HepG2 (cell line): ENCODE data around the gene GTF2B. TPM values are rescaled to one million over a fixed set of nuclear protein-coding genes. Genes with fewer than 3 reads are reported as not detected.

Experiments used
- ARID4A ChIP-seq: sonication (generic); formaldehyde crosslinking; IDR thresholded peaks from 2 replicates; pipeline ENCODE4 v1.5.0; 2020; ENCODE audit warnings: mild to moderate bottlenecking, missing genetic modification reagents, borderline replicate concordance
- ATF4 ChIP-seq, 2 experiments: fragments of 450-650 bp in 1 of 2; sonication (generic) in 1 of 2; formaldehyde crosslinking; IDR thresholded peaks; 2 replicates each; pipeline versions ENCODE4 v1.5.0 to v1.8.0; 2020 to 2022; ENCODE audit warnings: mild to moderate bottlenecking in 1 of 2, missing genetic modification reagents in 1 of 2
- FOXC1 ChIP-seq: sonication (generic); formaldehyde crosslinking; IDR thresholded peaks from 2 replicates; pipeline ENCODE4 v1.8.0; 2022; ENCODE audit warnings: mild to moderate bottlenecking, missing genetic modification reagents, borderline replicate concordance
- GLMP ChIP-seq: sonication (generic); formaldehyde crosslinking; IDR thresholded peaks from 2 replicates; pipeline ENCODE4 v1.9.0; 2021; ENCODE audit warnings: missing genetic modification reagents, mild to moderate bottlenecking, borderline replicate concordance
- HMG20A ChIP-seq: IDR thresholded peaks from 2 replicates; pipeline ENCODE4 v1.6.1; 2016; ENCODE audit warnings: borderline replicate concordance
- RARA ChIP-seq: IDR thresholded peaks from 2 replicates; pipeline ENCODE4 v1.6.1; 2016; ENCODE audit warnings: missing genetic modification reagents, missing compliant biosample characterization
- SMAD1 ChIP-seq: sonication (generic); formaldehyde crosslinking; IDR thresholded peaks from 2 replicates; pipeline ENCODE4 v1.4.0; 2020; ENCODE audit warnings: missing genetic modification reagents, low read depth, mild to moderate bottlenecking, borderline replicate concordance
- SOX6 ChIP-seq, 2 experiments: fragments of 450-650 bp in 1 of 2; sonication (generic) in 1 of 2; formaldehyde crosslinking in 1 of 2; IDR thresholded peaks; 2 replicates each; pipeline versions ENCODE4 v1.4.0 to v1.6.1; 2017 to 2020; ENCODE audit warnings: antibody characterized with exemption in 1 of 2, mild to moderate bottlenecking in 1 of 2, missing genetic modification reagents in 1 of 2
- SRSF1 ChIP-seq: fragments of 200-400 bp; formaldehyde crosslinking; optimal IDR thresholded peaks from 2 replicates; pipeline ENCODE3; 2017; ENCODE audit warnings: mild to moderate bottlenecking, low read depth, low read length, moderate library complexity
- YEATS4 ChIP-seq: sonication (generic); formaldehyde crosslinking; IDR thresholded peaks from 2 replicates; pipeline ENCODE4 v1.4.0; 2020; ENCODE audit warnings: missing genetic modification reagents, borderline replicate concordance
- ZBTB21 ChIP-seq: sonication (generic); formaldehyde crosslinking; IDR thresholded peaks from 2 replicates; pipeline ENCODE4 v1.4.0; 2020; ENCODE audit warnings: missing genetic modification reagents
- ZNF256 ChIP-seq: sonication (generic); formaldehyde crosslinking; conservative IDR thresholded peaks from 2 replicates; pipeline ENCODE4 v1.4.0; 2020; ENCODE audit warnings: missing genetic modification reagents
- ZNF570 ChIP-seq: sonication (generic); formaldehyde crosslinking; IDR thresholded peaks from 2 replicates; pipeline ENCODE4 v1.4.0; 2020; ENCODE audit warnings: mild to moderate bottlenecking, missing genetic modification reagents, borderline replicate concordance
- ZNF609 ChIP-seq: sonication (generic); formaldehyde crosslinking; IDR thresholded peaks from 2 replicates; pipeline ENCODE4 v1.4.0; 2020; ENCODE audit warnings: mild to moderate bottlenecking, missing genetic modification reagents, borderline replicate concordance
- ZNF672 ChIP-seq: sonication (generic); formaldehyde crosslinking; IDR thresholded peaks from 2 replicates; pipeline ENCODE4 v1.8.1; 2022; ENCODE audit warnings: missing genetic modification reagents
- ZNF782 ChIP-seq: sonication (generic); formaldehyde crosslinking; IDR thresholded peaks from 2 replicates; pipeline ENCODE4 v1.4.0; 2020; ENCODE audit warnings: missing genetic modification reagents, mild to moderate bottlenecking, borderline replicate concordance
- polyA plus RNA-seq, 8 experiments: library from polyadenylated mRNA; depleted of rRNA in 3 of 8; stranded (reverse) in 7 of 8; unstranded in 1 of 8; fragments of >200 nt; fragmentation: Illumina TruSeq in 4 of 8; extraction: Trizol in 4 of 8; gene quantifications; 2 replicates each; pipeline versions ENCODE4 v1.2.1 to v1.2.3, GENCODE V29; 2011 to 2016; ENCODE audit warnings: low read depth in 4 of 8, missing spikeins in 1 of 8, mixed read lengths in 1 of 8; ENCODE audit not compliant: insufficient read depth in 1 of 8
- total RNA-seq, 5 experiments: library from RNA; depleted of rRNA; stranded (reverse); fragments of >200 nt; fragmentation: Illumina TruSeq; extraction: Trizol; gene quantifications; 2 replicates each; pipeline ENCODE4 v1.2.3, GENCODE V29; 2016; ENCODE audit warnings: low read depth in 1 of 5

Gene GTF2B
- total and polyA plus RNA-seq, 2 of the 13 experiments (the other 11 are each of a cell fraction or from before 2014, with no cell fraction given) = 31.5 to 43.4 TPM

GRCh38 chr1:88891318-88891950, at the start of gene GTF2B (continued):
- TF ChIP-seq SRSF1 (no peak), ZNF256 (no peak), ZBTB21 (CRISPR knock-in tag) (peak; percentile 85), RARA (CRISPR knock-in tag) (peak; percentile 47), ZNF570 (no peak), SMAD1 (CRISPR knock-in tag) (no peak), YEATS4 (CRISPR knock-in tag) (peak; percentile 80), ZNF782 (peak; percentile 76; the same call in 1 of the 2 replicates), FOXC1 (CRISPR knock-in tag) (peak; percentile 85), ZNF672 (no peak), SOX6 (IDR thresholded peaks at IDR 0.05) (no peak), SOX6 (CRISPR knock-in tag; IDR thresholded peaks at IDR 0.05) (no peak; the same call in none of the 2 replicates), ATF4 (CRISPR knock-in tag; IDR thresholded peaks at IDR 0.05) (peak in 1 of 2 experiments; percentile 60; a peak in 2 of 4 replicates), GLMP (CRISPR knock-in tag) (no peak), ARID4A (CRISPR knock-in tag) (peak; percentile 96), HMG20A (CRISPR knock-in tag) (0 out of 2 replicates have a peak, but pooled peaks have one; percentile 34), ZNF609 (CRISPR knock-in tag) (peak; percentile 64; the same call in 1 of the 2 replicates)
